Stomach smooth muscle (tissue), 2 donors: ENCODE measurements around the gene PDPK1.
A peak's percentile ranks its signal among the peaks of the same experiment; 100 is the strongest.

ENCODE experiments used
- H3K27ac ChIP-seq: one replicate; pipeline ENCODE4 v1.7.0; 2013; ENCODE audit warnings: mild to moderate bottlenecking, low read length, inconsistent platforms
- H3K27me3 ChIP-seq, 2 donors: one replicate each; pipeline ENCODE4 v1.7.0; 2013; ENCODE audit warnings: low read length in 2 of 2; ENCODE audit not compliant: insufficient read depth in 2 of 2, control insufficient read depth in 1 of 2
- H3K36me3 ChIP-seq, 2 donors: one replicate each; pipeline ENCODE4 v1.7.0; 2013; ENCODE audit warnings: low read length in 2 of 2; ENCODE audit not compliant: control insufficient read depth in 2 of 2, insufficient read depth in 2 of 2
- H3K4me1 ChIP-seq: one replicate; pipeline ENCODE4 v1.7.0; 2013; ENCODE audit warnings: low read length; ENCODE audit not compliant: control insufficient read depth, insufficient read depth
- H3K4me3 ChIP-seq, 2 donors: one replicate each; pipeline ENCODE4 v1.7.0; 2013; ENCODE audit warnings: low read length in 2 of 2
- H3K9ac ChIP-seq, 2 donors: one replicate each; pipeline ENCODE4 v1.7.0; 2013; ENCODE audit warnings: low read length in 2 of 2, mild to moderate bottlenecking in 1 of 2
- H3K9me3 ChIP-seq, 2 donors: one replicate each; pipeline ENCODE4 v1.7.0; 2013; ENCODE audit warnings: low read length in 2 of 2; ENCODE audit not compliant: control insufficient read depth in 2 of 2
- donor health status: healthy.
- donor health status: Pancreatic carcinoma.

PDPK1 gene

DNA sequence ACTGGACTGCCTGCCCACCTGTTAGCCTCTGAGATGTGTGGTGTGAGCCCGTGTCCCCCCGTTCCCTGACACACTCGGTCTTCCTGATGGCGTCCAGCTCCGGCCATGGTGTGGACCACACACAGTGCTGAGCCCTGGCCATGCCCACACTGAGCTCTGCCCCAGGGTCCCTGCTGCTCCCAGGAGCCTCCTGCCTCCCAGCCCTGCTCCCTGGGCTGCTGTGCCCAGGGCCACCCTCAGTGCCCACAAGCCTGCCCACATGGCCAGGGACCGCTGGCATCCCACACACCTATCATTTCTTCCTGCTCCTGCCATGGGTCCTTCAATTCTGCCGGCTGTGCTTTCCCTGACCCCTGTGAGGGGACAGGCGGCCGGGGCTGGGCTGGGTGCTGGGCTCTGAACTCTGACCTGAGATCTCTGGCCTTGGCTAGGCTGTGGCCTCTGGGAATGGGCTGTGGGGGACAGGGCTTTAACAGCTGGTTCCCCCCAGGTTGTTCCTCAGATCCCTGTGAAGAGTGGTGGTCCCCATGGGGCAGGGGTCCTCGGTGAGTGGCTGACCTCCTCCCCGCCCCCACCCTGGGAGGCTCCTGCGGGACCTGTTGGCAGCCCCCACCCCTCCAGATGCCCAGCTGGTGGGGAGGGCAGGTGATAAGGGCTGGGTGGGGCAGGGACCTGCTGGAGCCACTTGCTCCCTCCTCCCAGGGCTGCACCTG, 10.6 kb upstream of the PDPK1 start:
- peaks cover 8% of the 10 kb centered on the region for H3K4me1 ChIP-seq
- no peaks in the 10 kb centered on the region for H3K9me3 ChIP-seq
- no peak overlapping the region for H3K4me3 ChIP-seq
- no peak overlapping the region for H3K27ac ChIP-seq
- H3K27me3 ChIP-seq = no peaks in the 10 kb centered on the region
- H3K9ac ChIP-seq = no peak overlapping the region
- H3K36me3 ChIP-seq = peaks cover 20 to 35% of the 10 kb centered on the region in 2 donors

DNA sequence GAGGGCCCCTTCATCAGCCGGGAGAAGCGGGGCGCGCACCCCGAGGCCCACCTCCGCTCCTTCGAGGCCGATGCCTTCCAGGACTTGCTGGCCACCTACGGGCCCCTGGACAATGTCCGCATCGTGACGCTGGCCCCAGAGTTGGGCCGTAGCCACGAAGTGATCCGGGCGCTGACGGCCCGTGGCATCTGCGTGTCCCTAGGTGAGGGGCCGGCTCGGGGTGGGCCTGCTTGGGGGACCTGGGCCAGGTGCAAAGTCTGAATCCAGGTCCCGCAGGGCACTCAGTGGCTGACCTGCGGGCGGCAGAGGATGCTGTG, 10.1 kb upstream of the PDPK1 start:
- H3K27me3 ChIP-seq = no peaks in the 10 kb centered on the region
- H3K9ac ChIP-seq = no peak overlapping the region
- peaks cover 20 to 35% of the 10 kb centered on the region in 2 donors for H3K36me3 ChIP-seq
- no peak overlapping the region for H3K27ac ChIP-seq
- H3K4me1 ChIP-seq = peaks cover 12% of the 10 kb centered on the region
- no peak overlapping the region for H3K4me3 ChIP-seq
- H3K9me3 ChIP-seq = no peaks in the 10 kb centered on the region

DNA sequence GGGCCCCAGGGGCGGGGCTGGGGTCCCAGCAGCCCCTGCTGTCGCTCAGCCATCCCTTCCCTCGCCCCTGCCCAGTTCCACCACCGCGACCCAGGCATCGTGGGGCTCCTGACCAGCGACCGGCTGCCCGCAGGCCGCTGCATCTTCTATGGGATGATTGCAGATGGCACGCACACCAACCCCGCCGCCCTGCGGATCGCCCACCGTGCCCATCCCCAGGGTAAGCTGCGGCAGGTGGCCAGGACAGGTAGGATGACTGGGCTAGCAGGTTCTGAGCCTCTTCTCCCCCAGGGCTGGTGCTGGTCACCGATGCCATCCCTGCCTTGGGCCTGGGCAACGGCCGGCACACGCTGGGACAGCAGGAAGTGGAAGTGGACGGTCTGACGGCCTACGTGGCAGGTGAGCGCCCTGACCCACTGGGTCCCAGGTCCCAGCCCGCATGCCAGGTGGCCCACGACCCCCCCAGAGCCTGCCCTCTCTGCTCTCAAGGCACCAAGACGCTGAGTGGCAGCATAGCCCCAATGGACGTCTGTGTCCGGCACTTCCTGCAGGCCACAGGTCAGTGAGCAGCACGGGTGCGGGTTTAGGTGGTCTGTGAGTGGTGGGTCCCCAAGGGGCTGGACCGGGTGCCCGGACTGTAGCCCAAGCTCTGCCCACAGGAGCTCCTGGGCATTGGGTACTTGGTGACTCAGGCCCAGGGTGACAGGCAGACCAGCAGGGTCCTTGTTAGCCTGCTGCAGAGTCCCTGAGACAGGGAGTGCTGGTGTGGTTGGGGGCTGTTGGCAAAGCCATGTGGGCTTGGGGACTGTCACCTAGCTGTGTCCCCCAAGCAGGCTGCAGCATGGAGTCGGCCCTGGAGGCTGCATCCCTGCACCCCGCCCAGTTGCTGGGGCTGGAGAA, 9.4 kb upstream of the PDPK1 start:
- no peaks in the 10 kb centered on the region for H3K27me3 ChIP-seq
- H3K36me3 ChIP-seq = peaks cover 19 to 32% of the 10 kb centered on the region in 2 donors
- H3K9ac ChIP-seq = no peak overlapping the region
- no peak overlapping the region for H3K4me3 ChIP-seq
- H3K4me1 ChIP-seq = peaks cover 14% of the 10 kb centered on the region
- H3K27ac ChIP-seq = no peak overlapping the region
- no peaks in the 10 kb centered on the region for H3K9me3 ChIP-seq

DNA sequence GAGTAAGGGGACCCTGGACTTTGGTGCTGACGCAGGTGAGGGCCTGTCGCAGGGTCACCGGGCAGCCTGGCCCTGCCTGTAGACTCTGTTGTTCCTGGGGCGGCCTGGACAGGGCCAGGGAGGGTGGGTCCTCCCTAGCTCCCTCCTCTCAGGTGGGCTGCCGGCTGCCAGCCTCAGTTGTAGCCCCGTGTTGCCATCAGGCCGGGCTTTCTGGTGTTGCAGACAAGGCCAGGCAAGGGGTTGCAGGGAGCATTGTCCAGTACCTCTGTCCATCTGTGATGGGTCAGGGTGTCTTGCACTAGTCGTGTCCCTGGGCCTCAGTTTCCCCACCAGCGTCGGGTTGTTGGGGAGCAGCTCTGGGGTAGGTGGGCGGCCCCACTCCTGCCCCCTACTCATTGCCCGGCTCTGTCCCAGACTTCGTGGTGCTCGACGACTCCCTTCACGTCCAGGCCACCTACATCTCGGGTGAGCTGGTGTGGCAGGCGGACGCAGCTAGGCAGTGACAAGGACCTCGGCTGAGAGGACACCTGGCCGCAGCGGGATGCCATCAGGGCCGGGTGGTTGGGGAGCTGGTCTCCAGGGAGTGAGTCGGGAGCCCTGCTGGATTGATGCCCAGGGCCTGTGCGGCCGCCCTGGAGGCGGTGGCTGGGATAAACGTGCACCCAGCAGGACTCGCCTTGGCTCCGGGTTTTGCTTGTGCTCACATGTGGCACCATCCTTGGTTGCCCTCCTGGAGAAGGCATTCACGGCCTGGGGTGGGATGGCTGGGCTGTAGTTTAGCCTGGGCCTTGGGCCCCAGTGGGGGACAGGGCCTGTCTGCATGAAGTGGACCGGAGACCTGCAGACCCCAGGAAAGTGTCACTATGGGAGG, 8.5 kb upstream of the PDPK1 start:
- no peaks in the 10 kb centered on the region for H3K9me3 ChIP-seq
- no peak overlapping the region for H3K4me3 ChIP-seq
- no peak overlapping the region for H3K27ac ChIP-seq
- peaks cover 14% of the 10 kb centered on the region for H3K4me1 ChIP-seq
- H3K27me3 ChIP-seq = no peaks in the 10 kb centered on the region
- H3K9ac ChIP-seq = no peak overlapping the region
- H3K36me3 ChIP-seq = peaks cover 12 to 24% of the 10 kb centered on the region in 2 donors

DNA sequence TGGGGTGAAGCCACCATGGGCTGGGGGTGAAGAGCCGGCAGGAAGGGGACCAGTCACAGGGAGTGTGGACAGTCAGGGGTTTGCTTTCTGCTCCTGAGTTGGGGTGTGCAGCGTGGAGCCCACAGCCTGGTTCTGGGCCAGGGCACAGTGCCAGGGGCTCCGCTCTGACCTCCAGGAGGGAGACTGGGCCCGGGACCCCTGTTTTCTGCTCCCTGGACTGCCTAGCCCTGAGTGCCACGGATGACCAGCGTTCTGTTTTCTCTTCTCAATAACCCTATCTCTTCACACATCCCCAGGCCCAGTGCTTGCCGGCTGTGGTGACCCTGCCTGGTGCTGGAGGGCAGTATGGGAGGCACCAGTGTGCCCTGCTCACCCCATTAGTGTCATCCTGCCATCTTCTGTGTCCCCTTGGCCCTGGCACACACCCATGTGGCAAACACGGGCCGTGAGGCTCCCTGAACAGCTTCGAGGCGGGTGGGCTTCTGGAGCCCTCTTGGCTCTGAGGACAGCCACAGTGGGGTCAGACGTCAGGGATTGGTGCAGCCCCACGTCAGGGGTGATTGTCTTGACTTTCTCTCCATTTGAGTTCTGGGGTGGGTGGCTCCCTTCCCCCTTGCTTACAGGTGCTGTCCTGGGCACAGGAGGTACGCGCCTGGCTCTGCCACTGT, 7.7 kb upstream of the PDPK1 start:
- H3K36me3 ChIP-seq = peaks cover 11 to 20% of the 10 kb centered on the region in 2 donors
- no peak overlapping the region for H3K9ac ChIP-seq
- no peak overlapping the region for H3K27ac ChIP-seq
- peaks cover 14% of the 10 kb centered on the region for H3K4me1 ChIP-seq
- H3K27me3 ChIP-seq = no peaks in the 10 kb centered on the region
- no peaks in the 10 kb centered on the region for H3K9me3 ChIP-seq
- no peak overlapping the region for H3K4me3 ChIP-seq

DNA sequence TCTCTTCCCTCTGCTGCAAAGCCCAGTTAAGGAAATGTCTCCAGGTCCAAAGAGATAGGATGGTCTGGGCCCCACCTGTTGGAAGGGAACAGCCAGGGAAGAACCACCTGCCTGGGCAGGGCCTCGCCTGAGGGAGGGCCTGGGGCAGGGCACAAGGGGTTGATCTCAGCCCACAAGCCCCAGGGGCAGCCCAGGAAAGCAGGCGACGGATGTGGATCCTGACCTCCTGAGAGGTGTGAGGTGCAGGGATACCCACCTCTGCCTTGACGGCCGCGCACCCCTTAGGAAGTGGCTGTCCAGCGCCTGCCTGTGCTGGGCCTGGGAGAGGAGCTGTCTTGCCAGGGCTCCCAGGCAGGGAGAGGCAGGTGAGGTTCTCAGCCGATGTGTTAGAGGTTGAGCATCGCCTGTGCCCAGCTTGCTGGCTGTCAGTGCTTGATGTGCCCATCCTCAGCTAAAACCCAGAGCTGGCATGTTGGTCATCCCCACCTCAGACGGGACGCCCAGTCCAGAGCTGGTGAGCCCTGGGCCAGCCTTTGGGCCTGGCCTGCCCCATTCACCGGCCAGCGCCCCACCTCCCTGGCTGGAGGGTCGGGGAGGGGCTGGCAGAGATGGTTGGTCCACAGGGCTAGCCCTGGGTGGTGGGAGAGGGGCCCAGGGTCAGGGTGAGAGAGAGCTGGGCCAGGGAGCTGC, 7.0 kb upstream of the PDPK1 start:
- Histone ChIP-seq H3K4me3 (peak overlapping the region in 1 of 2 donors; percentile 47), H3K9me3 (no peaks in the 10 kb centered on the region), H3K9ac (peak overlapping the region; percentile 72 to 74), H3K27me3 (no peaks in the 10 kb centered on the region), H3K36me3 (peaks cover 11 to 20% of the 10 kb centered on the region in 2 donors), H3K27ac (peak overlapping the region; percentile 97), H3K4me1 (peaks cover 17% of the 10 kb centered on the region)

DNA sequence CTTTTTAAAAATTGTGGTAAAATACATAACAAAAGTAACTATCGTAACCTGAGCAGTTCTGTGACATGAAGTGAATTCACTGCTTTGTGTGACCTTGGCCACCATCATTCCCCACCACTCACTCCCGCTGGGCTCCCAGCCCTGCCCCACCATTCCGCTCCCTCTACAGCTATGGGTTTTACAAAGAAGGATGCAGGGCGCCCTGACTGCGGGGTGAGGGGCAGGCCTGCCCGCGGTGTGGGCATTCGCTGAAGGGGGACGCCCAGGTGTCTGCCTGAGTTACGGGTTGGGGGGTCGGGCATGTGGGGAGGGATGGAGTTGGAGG, 6.5 kb upstream of the PDPK1 start, which contains the start of gene CEMP1:
CEMP1 (minus strand) TSS at position 38 of the 325 bp plus-strand sequence. CDS start 335 bp downstream, outside the sequence.
- Histone ChIP-seq H3K36me3 (peaks cover 11 to 14% of the 10 kb centered on the region in 2 donors), H3K27me3 (no peaks in the 10 kb centered on the region), H3K4me1 (peaks cover 22% of the 10 kb centered on the region), H3K9ac (peak within 1 kb of the TSS; percentile 74 to 84), H3K4me3 (peak within 1 kb of the TSS; percentile 68 to 82), H3K27ac (peak within 1 kb of the TSS; percentile 97), H3K9me3 (no peaks in the 10 kb centered on the region)

DNA sequence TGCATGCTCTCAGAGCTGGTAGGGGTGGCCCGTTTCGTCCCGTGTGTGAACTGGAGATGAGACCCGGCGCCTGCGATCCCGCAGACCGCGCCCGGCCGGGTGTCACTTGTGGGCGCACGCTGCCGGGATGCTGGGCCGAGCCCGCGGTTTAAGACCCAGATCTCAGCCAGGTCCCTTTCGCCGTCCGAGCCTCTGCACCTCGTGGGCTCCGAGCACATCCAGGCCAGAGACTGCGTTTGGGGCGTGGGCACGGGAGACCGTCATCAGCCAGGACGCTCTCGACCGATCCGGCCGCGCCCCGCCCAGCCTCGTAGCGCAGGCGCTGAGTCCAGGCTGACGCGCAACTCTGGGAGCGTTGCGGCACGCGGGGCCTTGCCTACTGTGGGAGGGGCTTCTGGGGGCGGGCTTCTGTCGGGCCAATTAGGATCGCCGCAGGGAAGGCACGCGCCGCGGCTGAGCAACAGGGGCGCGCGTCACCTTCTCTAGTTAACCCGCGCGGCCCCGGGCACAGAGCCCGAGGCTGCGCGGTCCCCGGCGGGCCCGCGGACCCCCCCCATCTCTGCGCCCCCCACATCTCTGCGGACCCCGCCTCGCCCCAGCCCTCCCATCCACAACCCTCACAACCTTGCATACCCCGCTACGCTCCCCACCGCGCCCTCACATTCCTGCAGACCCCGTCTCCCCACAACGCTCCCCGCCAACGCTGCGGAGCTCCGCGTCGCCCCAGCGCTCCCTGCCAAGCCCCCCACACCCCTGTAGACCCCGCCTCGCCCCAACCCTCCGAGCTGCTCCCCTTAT, 5.9 kb upstream of the PDPK1 start:
- peak overlapping the region; percentile 97 for H3K27ac ChIP-seq
- H3K4me3 ChIP-seq = peak overlapping the region; percentile 68 to 82
- H3K9me3 ChIP-seq = no peaks in the 10 kb centered on the region
- peaks cover 23% of the 10 kb centered on the region for H3K4me1 ChIP-seq
- H3K36me3 ChIP-seq = peaks cover 11 to 12% of the 10 kb centered on the region in 2 donors
- peak overlapping the region; percentile 74 to 84 for H3K9ac ChIP-seq
- H3K27me3 ChIP-seq = no peaks in the 10 kb centered on the region

DNA sequence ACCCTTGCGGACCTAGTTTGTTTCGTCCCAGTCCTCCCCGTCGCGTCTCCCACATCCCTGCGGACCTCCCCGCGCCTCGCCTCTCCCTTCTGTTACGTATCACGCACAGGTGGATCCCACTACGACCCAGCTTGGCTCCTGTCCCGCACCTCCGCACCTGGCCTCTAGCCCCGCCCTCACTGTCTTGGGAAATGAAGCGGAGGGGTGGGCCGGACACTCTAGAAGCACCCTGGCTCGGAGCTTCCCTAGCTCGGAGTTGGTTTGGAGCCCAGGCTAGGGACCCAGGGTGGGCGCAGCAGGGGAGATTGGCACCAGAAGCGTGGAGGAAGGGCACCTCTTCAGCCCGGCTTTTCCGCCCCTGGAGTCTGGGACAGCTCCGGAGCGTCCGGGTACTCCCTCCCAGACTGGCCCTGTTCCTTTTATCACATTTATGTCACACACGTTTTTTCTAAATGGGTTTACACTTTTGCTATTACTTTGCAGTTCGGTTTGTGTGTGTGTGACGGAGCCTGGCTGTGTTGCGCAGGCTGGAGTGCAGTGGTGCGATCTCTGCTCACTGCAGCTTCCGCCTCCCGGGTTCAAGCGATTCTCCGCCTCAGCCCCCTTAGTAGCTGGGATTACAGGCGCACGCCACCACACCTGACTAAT, 5.2 kb upstream of the PDPK1 start:
- Histone ChIP-seq H3K9me3 (no peaks in the 10 kb centered on the region), H3K27me3 (no peaks in the 10 kb centered on the region), H3K9ac (peak overlapping the region; percentile 52 to 84), H3K27ac (peak overlapping the region; percentile 97), H3K4me1 (peaks cover 25% of the 10 kb centered on the region), H3K36me3 (peaks cover 10 to 11% of the 10 kb centered on the region in 2 donors), H3K4me3 (peak overlapping the region; percentile 68 to 82)
